ENCODE results near the gene RRH. TPM values are rescaled to one million over a fixed set of nuclear protein-coding genes. Genes with fewer than 3 reads are reported as not detected.

Gene RRH
- total and polyA plus RNA-seq, 2 of the 13 experiments (the other 11 are each of a cell fraction or from before 2014, with no cell fraction given): 0.07 to 0.17 TPM

GRCh38 chr4:109801895-109802319, 25.9 kb upstream of the RRH start, which contains the start of gene CFI (continued):
- TF ChIP-seq ZNF281 (CRISPR knock-in tag; IDR thresholded peaks at IDR 0.05; ENCODE audit: borderline replicate concordance): no peak
- no peak for TF ChIP-seq ATF5 (CRISPR knock-in tag; IDR thresholded peaks at IDR 0.05; ENCODE audit: low read depth)
- TF ChIP-seq MLLT10 (CRISPR knock-in tag; IDR thresholded peaks at IDR 0.05): no peak
- TF ChIP-seq PAXIP1 (CRISPR knock-in tag; conservative IDR thresholded peaks at IDR 0.05): peak; percentile 75
- TF ChIP-seq ZBTB46 (CRISPR knock-in tag; IDR thresholded peaks at IDR 0.05; ENCODE audit: borderline replicate concordance): no peak
- TF ChIP-seq ARID5B (CRISPR knock-in tag; IDR thresholded peaks at IDR 0.05): peak; percentile 73
- no peak for TF ChIP-seq NAIF1 (CRISPR knock-in tag; IDR thresholded peaks at IDR 0.05; ENCODE audit: borderline replicate concordance)
- TF ChIP-seq FOSL2 (CRISPR knock-in tag; IDR thresholded peaks at IDR 0.05): 0 out of 2 replicates have a peak, but pooled peaks have one; percentile 12
- no peak; the same call in 1 of the 2 replicates for TF ChIP-seq KDM5A (IDR thresholded peaks at IDR 0.05; ENCODE audit: borderline replicate concordance, low read length)
- TF ChIP-seq SOX13 (IDR thresholded peaks at IDR 0.05): no peak
- TF ChIP-seq SOX13 (CRISPR knock-in tag; conservative IDR thresholded peaks at IDR 0.05 in 1 of 2, IDR thresholded peaks at IDR 0.05 in 1 of 2): peak in 1 of 2 experiments; percentile 74; a peak in 2 of 4 replicates
- no peak for TF ChIP-seq MATR3 (CRISPR knock-in tag; IDR thresholded peaks at IDR 0.05)
- no peak for TF ChIP-seq BHLHE40 (IDR thresholded peaks at IDR 0.05; ENCODE audit: low read length)
- peak; percentile 28; the same call in 1 of the 2 replicates for TF ChIP-seq EHMT2 (IDR thresholded peaks at IDR 0.05; ENCODE audit: borderline replicate concordance, low read depth, low read length)
- 0 out of 2 replicates have a peak, but pooled peaks have one; percentile 37 for TF ChIP-seq DNMT3B (CRISPR knock-in tag; conservative IDR thresholded peaks at IDR 0.05)
- TF ChIP-seq HNF4G (IDR thresholded peaks at IDR 0.05; ENCODE audit: borderline replicate concordance, low read depth, low read length): peak; percentile 17; the same call in 1 of the 2 replicates
- no peak for TF ChIP-seq HNF4G (CRISPR knock-in tag; IDR thresholded peaks at IDR 0.05; ENCODE audit: borderline replicate concordance, low read depth)
